H7 (cell line): ENCODE data around the gene C22orf23. TPM values are rescaled to one million over a fixed set of nuclear protein-coding genes. Genes with fewer than 3 reads are reported as not detected.
A peak's percentile ranks its signal among the peaks of the same experiment; 100 is the strongest.

Experiments used
- DNase-seq: peaks from one replicate; pipeline ENCODE4 v3.0.0; 2012
- H3K27me3 ChIP-seq: 2 replicates; pipeline ENCODE4 v1.6.0; 2011; ENCODE audit warnings: mild to moderate bottlenecking, low read length; ENCODE audit not compliant: control insufficient read depth, insufficient read depth
- H3K36me3 ChIP-seq: replicated peaks from 2 replicates; pipeline ENCODE4 v1.5.1; 2011; ENCODE audit warnings: low read length; ENCODE audit not compliant: control insufficient read depth, insufficient read depth
- H3K4me3 ChIP-seq: 2 replicates; pipeline ENCODE4 v1.5.1; 2011; ENCODE audit warnings: low read depth, mild to moderate bottlenecking, control low read depth, low read length, moderate library complexity; ENCODE audit not compliant: insufficient read depth
- total RNA-seq: library from RNA; depleted of rRNA; stranded (reverse); fragments of >200 nt; shearing (Covaris generic); gene quantifications from 2 replicates; pipeline ENCODE4 v1.2.3, GENCODE V29; 2014

Gene C22orf23
- total RNA-seq, 1 experiment from 2014 or later: 0.28 TPM

DNA sequence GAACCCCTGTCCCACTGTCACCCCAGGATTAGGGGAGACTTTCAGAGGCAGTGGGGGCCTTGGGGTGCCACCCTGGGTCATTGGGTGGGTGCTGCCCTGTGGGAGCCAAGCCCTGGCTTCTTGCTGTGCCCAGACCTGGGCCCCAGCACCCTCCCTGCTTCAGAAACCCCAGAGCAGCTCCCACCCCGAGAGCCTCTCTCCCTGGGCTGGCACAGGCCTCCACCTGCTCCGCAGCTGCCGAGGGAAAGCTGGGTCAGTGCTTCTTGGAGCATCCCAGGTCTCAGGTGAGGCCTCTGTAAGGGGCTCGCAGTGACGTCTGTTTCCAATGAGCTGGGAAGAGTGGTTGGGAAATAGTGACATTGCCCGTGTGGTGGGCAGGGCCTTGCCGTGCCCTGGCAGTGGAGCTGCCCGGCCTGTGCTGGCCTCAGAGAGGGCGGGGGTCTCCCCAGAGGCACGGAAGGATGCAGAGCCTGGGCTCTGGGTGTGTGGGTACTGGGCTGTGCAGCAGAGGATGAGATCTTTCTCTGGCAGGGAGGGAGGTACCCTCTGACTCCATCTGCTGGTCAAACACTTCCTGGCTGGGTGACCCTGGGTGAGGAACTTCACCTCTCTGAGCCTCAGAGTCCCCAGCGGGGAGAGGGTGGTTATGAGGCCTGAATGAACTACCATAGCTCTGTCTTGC is 23.0 kb downstream of the C22orf23 start:
- peak; percentile 84 for DNase-seq
- Histone ChIP-seq H3K4me3 (no peak overlapping the region), H3K27me3 (no peaks in the 10 kb centered on the region), H3K36me3 (peaks cover 19% of the 10 kb centered on the region)

DNA sequence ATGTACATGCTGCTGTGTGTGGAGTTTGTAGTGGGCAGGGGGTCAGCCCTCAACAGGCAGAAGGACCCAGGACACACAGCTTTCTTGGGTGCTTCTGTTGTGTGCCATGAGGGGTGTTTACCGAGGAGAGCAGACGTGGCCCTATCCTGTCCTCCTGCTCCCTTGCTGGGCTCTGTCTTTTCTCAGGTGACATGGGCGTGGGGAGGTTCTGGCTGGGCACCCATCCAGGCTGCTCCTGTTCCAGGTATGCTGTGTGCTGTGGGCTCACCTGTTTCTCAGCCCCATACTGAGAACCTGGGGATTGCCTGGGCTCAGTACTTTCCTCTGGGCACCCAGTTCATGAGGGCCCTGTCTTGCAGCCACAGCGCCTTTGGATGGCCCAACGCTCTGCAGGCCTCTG is 24.0 kb downstream of the C22orf23 start:
- DNase-seq: no peak
- Histone ChIP-seq H3K36me3 (peaks cover 21% of the 10 kb centered on the region), H3K4me3 (no peak overlapping the region), H3K27me3 (no peaks in the 10 kb centered on the region)

DNA sequence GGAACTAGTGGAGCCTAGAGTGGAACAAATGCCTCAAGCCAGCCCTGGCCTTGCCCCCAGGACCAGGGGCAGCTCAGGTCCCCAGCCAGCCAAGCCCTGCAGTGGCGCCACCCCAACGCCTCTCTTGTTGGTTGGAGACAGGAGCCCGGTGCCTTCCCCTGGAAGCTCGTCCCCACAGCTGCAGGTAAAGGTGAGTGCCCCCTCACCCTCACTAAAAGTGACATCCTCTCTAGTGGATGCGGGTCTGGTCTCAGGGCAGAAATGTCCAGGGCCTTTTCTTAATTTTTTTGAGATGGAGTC is 25.8 kb downstream of the C22orf23 start:
- no peak for DNase-seq

DNA sequence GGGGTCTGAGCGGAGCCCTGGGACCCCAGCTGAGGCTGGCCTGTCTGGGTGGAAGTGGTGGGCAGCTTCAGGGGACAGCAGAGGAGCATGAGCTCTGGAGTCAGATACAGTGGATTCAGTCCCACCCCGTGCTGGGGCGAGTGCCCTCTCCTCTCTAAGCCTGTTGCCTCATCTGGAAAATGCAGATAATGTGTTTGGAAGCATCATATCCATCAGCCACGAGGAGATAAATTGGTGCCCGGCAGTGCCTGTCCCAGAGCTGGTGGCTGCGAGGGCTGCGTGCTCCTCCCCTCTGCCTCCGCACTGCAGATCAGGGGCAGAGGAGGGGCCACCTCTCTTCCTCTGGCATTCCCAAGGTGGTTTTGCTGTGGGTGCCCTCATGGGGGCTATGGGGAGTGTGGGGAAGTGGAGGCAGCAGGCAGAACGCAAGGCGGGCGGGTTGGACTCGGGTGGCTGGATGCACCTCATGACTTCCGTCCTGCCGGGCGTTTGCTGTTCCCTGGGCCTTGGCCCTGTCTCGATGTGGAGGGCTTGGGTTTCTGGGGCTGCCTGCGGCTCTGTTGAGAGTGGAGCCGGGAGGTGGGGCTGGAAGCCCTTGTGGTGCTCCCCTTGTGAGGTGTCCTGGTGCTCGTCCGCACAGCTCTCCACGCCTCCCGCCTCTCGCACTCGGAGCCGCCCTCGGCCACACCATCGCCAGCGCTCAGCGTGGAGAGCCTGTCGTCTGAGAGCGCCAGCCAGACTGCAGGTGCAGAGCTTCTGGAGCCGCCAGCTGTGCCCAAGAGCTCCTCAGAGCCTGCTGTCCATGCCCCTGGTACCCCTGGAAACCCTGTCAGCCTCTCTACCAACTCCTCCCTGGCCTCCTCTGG is 26.4 kb downstream of the C22orf23 start:
- no peak overlapping the region for H3K4me3 ChIP-seq
- peaks cover 19% of the 10 kb centered on the region for H3K36me3 ChIP-seq
- no peak for DNase-seq
- no peaks in the 10 kb centered on the region for H3K27me3 ChIP-seq

More for the DNA sequence above, 25.8 kb downstream of the C22orf23 start:
- H3K27me3 ChIP-seq: no peaks in the 10 kb centered on the region
- H3K36me3 ChIP-seq: peaks cover 21% of the 10 kb centered on the region
- no peak overlapping the region for H3K4me3 ChIP-seq

DNA sequence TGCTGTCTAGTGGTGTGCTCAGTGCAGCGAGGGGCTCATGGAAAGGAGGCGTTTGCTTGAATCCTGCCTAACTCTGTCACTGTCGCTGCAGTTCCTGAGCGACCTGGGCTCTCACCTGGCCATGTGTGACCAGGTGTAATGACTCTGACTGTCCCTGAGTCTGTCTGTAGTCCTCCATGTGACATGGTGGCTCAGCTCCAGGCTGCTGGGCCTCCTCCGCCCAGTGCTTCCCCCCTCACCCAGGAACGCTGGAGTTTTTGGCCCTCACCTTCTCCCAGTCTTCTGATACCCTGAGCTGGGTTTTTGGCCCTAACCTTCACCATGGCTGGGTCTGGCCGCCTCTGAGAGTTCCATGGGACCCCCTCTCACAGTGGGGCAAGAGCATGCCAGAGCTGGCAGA is 27.0 kb downstream of the C22orf23 start:
- Histone ChIP-seq H3K4me3 (no peak overlapping the region), H3K36me3 (peaks cover 16% of the 10 kb centered on the region), H3K27me3 (no peaks in the 10 kb centered on the region)
- no peak for DNase-seq

DNA sequence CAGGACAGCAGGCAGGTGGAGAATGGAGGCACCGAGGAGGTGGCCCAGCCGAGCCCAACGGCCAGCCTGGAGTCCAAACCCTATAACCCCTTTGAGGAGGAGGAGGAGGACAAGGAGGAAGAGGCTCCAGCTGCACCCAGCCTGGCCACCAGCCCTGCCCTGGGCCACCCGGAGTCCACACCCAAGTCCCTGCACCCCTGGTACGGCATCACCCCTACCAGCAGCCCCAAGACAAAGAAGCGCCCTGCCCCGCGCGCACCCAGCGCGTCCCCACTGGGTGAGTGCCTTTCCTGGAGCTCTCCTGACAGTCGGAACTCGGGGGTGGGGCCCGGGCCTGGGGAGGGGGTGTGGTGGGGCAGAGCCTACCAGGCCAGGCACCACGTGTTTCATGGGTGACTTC is 27.6 kb downstream of the C22orf23 start:
- Histone ChIP-seq H3K4me3 (no peak overlapping the region), H3K27me3 (no peaks in the 10 kb centered on the region), H3K36me3 (peaks cover 16% of the 10 kb centered on the region)
- no peak for DNase-seq

DNA sequence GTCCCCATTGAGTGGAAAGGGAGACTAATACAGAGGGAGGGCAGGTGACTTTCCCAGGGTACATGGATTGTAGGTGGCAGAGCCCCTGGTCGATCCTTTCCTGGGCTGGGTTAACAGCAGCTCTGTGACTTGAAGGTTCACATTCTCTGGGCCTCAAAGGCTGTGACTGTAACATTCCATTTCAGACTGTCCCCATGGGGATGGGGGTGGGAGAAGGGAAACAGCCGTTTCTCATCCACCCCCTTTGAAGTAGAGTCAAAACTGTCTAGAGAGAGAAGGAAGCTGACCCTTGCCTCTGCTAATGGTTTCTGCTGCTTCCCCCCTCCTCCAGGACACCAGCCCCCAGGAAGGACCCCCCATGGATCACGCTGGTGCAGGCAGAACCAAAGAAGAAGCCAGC is 28.1 kb downstream of the C22orf23 start:
- no peak for DNase-seq
- Histone ChIP-seq H3K36me3 (peaks cover 16% of the 10 kb centered on the region), H3K4me3 (no peak overlapping the region), H3K27me3 (no peaks in the 10 kb centered on the region)

DNA sequence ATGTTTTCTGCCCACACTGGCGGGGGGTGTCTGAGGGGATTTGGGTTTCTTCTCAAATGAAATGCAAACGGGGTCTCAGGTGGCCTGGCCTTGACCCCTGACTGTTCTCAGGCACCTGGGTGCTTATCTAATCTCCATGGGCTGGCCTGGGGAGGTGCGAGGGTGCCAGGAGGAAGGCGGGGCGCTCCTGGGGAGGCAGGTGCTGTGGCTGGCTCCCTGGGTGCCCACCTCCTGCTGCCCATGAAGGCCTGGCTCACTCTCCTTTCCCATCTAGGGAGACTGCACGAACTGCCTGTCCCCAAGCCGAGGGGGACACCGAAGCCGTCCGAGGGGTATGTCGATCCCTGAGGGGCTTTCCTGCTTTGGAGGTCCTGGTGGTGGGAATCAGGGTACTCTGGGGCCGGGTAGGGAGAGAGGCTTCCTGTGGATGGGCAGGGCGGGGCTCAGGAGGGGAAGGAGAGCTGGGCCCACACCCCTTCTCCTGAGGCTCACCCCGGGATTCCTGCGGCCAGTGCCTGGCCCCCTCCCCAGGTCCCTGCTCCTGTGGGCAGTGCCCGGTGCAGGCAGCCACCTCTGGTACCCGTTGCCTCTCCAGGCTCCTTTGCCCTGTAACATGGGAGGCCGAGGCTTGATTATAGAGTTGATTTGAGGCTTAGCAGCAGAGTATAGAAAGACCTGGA is 28.9 kb downstream of the C22orf23 start:
- Histone ChIP-seq H3K36me3 (peaks cover 16% of the 10 kb centered on the region), H3K27me3 (no peaks in the 10 kb centered on the region), H3K4me3 (no peak overlapping the region)
- DNase-seq: no peak

DNA sequence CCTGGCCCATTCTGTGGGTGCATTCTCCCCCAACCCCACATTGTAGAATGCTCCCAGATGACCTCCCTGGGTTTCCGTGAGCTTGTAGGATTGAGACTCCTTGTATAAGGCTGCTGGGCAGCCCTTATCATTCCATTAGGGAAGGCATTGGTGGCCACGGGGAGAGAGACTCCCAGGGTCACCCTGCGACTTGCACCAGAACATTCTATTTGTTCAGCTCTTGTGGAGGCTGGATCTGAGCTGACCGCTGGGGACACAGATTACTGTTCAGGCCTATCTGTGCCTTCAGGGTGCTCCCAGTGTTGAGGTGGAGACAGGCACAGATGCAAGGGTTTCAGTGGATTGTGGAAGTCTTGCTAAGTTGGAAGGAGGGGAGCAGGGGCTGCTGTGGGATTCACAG is 29.5 kb downstream of the C22orf23 start:
- Histone ChIP-seq H3K27me3 (no peaks in the 10 kb centered on the region), H3K36me3 (peaks cover 15% of the 10 kb centered on the region), H3K4me3 (no peak overlapping the region)
- DNase-seq: no peak

DNA sequence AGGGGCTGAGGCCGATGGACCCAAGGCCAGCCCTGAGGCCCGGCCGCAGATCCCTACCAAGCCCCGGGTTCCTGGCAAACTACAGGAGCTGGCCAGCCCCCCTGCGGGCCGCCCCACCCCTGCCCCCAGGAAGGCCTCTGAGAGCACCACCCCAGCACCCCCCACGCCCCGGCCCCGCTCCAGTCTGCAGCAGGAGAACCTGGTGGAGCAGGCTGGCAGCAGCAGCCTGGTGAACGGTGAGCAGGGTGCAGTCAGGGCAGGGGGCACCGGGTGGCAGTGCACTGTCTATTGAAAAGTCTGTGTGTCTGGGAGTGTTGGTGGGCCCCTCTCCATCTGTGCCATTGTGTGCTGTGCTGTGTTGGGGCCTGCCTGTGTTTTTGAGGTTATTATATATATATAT is 31.2 kb downstream of the C22orf23 start:
- DNase-seq: peak; percentile 72
- Histone ChIP-seq H3K4me3 (no peak overlapping the region), H3K27me3 (no peaks in the 10 kb centered on the region), H3K36me3 (peaks cover 14% of the 10 kb centered on the region)

DNA sequence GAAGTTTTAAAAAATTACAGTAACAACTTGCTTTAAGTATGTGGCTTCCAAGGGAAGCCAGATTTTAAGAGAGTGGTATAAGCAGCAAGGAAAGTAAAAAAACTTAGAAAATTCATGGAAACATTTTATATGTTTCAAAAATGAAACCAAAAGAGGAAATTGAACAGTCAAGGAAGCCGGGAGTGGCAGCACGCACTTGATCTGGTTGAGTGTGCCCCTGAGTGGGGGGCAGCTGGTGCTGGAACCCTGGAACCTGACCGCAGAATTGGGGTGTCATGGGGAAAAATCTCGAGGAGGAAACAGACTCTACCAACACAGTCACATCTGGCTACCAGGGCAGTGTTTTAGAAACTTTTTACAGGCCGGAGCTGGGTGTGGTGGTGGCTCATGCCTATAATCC is 33.3 kb downstream of the C22orf23 start:
- no peaks in the 10 kb centered on the region for H3K27me3 ChIP-seq
- H3K36me3 ChIP-seq: peaks cover 6% of the 10 kb centered on the region
- DNase-seq: no peak
- H3K4me3 ChIP-seq: no peak overlapping the region

DNA sequence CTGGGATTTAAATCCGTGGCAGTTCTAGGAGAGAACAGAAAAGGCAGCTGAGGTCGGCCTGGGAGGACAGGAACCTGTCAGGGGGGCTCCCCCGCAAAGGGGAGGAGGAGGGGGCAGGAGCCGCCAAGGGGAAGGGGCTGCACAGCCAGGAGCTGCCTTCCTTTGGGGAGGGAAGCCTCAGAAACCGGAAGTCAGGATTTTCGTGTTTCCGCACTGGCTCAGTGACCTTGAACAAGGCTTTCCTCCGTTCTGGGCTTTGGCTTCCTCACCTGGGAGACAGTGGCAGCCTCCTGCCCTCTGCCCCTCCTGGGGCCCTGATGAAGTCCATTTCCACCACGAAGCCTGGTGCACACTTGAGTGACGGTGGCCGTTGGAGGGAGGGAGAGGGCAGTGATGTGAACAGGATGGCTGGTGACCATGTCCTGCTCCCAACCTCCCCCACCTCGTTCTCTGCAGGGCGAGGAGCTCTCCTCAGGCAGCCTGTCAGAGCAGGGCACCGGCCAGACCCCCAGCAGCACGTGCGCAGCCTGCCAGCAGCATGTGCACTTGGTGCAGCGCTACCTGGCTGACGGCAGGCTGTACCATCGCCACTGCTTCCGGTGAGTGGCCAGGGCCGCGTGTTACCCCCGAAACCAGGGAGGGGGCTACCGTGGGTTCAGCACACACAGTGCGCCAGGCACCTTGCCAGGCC is 34.7 kb downstream of the C22orf23 start:
- Histone ChIP-seq H3K36me3 (peaks cover 6% of the 10 kb centered on the region), H3K4me3 (no peak overlapping the region), H3K27me3 (no peaks in the 10 kb centered on the region)
- DNase-seq: no peak

DNA sequence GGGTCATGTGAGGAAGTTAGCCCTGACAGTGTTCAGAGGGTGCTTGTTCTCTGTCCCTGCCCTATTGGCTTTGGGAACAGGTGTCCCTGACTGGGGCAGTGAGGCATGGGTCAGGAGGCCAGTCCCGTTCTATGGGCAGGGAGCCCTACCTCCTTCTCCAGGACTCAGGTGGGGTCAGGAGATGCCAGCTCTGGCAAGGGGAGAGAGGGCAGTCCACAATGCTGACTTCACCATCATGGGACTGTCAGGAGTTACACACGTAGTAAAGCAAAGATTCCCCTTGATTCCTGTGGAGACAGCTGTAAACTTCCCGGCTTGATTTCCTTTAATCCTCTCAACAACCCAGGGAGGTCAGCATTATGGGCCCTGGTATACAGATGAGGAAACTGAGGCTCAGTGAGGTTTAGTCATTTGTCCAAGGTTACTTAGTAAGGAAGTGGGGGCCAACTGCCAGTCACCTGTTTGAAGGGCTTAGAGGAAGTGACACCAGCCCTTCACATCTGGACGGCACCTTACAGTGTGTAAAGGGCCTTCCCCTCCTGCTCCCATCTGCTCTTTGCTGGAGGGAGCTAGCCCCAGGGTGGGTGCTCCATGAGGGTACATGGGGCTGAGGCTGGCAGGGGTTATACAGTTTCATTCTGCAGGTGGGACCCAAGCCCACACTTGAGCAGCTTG is 35.4 kb downstream of the C22orf23 start:
- Histone ChIP-seq H3K27me3 (no peaks in the 10 kb centered on the region), H3K36me3 (peaks cover 11% of the 10 kb centered on the region), H3K4me3 (no peak overlapping the region)
- no peak for DNase-seq

DNA sequence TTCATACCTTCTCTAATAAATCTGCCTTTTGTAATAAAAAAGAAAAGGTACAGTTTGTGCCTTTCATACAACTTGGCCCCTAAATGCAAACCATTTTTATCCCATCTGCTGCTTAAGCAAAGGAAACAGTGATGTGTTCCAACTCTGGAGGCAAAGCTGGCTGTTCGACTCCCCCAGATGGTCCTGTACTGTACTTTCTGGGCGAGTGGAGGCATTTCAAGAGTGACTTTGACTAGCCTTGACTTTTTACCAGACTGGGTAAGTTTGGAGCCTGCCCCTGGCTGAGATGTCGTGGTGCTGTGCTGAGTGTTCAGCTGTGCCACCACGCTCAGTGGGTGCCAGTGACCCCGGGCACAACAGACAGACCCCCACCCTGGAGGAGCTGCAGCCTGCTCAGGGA is 37.1 kb downstream of the C22orf23 start:
- Histone ChIP-seq H3K27me3 (no peaks in the 10 kb centered on the region), H3K4me3 (no peak overlapping the region), H3K36me3 (peaks cover 11% of the 10 kb centered on the region)
- no peak for DNase-seq
